ENCODE results near the gene TRIM8.
"Not testable (repeated sequence)": the region's sequence is repeated elsewhere in the genome, so short reads cannot be mapped to it uniquely, and the experiment has no call there.

- TF ChIP-seq CTCF (IDR thresholded peaks at IDR 0.05; ENCODE audit: low read length); EZH2 (IDR thresholded peaks at IDR 0.05; ENCODE audit: borderline replicate concordance, low read length): not testable (repeated sequence)
Measured at GRCh38 chr10:102695401-102695800, 51.1 kb downstream of the TRIM8 start.
